DMS114 treated with DMSO at 0.1 percent for 48 hours (cell line): ENCODE data around the gene TMEM245.

Experiments
- DNase-seq: peaks from one replicate; lab custom pipeline; 2025; ENCODE audit not compliant: unreplicated experiment; lab: John Stamatoyannopoulos, UW

The TMEM245 gene

DNA sequence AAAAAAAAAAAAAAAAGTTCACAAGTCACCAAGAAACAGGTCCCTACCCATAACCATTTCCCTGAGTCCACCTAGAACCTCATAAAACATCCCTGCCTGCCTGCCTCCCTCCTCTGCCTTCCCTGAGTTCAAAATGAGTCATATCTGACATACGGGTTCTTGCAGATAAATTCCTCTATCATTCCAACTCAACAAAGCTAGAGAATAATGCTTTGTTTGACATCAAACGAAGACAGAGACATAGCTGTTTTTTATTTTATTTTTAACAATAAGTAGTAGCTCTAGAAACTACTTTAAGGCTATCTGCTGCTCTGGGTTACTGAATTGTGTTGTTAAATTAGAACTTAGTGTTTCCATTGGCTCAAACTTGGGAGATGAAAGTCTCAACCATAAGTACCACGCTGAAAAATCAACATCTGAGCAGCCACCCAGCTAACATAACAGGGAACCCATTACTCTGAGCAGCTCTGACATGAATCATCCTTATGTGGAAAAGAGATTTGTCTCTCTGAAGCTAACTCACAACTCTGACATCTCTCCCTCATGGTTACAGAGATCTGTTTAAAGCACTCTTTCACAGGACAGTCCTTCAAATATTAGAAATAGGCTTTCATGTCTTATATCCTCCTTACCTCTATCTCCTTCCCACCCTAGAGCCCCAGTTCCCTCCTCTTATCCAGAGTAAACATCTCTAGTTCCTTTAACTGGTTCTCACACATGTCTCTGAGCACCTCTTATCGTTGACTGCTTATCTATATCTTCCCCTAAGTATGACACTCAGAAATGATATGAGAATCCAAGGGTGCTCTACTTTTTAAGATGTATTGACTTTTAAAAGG is 12.1 kb downstream of the TMEM245 start:
- no peak for DNase-seq

DNA sequence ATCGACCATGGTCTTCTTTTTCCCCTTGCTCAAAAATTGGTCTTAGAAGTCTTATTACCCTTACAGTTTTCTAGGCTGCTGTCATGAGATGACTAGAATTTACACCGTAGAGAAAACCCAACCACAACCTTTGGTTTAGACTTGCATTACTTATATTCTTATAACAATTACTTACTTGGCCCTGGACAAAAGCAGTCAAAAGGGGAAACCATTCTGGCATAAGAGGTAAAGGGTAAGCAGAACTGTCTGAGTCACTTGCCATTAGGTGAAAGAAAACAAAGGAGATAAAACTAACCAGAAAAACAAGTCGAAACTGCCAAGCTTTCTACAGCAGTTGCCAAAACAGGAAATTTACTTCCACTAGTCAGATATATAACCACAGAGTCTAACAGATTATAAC is 17.9 kb downstream of the TMEM245 start:
- DNase-seq = no peak

DNA sequence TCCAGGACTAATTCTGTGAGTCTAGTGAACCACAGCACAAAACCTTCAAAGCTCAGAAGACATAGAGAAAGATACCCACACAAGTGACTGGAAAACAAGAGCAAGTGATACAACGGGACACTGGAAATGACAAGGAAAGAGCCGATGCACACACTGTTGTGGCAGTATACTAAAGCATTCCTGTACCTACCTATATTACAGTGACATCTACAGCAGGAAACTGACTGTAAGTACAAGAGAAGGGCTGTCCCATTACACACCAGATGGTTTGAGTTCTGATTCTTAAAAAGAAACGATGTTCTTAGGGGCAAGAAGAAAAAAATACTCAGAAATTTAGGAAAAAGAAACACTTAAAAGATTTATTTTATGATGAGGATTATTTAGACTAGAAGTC is 18.5 kb downstream of the TMEM245 start:
- no peak for DNase-seq

DNA sequence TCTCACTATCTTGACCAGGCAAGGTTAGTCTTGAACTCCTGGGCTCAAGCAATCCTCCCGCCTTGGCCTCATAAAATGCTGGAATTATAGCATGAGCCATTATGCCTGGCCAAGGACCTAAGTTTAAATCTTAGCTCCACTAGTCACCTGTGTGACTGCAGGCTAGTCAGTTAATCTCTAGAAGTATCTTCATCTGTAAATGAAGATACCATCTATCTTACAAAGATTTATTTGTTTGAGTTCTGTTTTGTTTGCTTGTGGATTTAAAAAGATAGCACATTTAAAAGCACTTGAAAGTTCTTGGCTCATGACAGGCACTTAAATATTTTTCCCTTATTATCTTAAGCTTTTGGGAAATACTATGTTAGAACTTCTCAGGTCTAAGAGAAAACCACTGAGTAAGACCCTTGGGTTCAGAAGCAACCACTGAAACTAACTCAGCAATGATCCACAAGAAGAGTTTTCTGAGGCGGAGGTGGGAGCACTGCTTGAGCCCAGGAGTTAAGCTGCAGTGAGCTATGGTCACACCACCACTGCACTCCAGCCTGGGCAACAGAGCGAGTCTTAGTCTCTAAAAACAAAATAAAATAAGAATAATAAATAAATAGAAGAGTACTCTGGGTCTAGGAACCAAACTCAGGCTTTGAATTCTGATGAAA is 19.1 kb downstream of the TMEM245 start:
- no peak for DNase-seq

DNA sequence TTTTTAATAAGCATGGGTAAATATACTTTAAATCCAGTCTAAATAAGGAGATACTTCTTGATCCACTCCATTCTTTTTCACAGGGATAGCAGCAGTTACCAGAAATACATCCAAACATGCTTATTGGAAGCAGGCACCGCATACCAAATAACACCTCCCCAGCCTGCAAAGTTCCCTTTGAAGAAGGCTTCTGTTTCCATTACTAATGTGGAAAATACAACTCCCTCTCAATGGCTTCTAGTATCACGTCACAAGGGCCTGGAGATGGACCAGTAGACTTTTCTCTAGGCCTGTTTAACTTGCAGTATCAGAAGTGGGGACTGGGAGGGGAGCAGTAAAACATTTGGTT is 20.8 kb downstream of the TMEM245 start:
- no peak for DNase-seq

DNA sequence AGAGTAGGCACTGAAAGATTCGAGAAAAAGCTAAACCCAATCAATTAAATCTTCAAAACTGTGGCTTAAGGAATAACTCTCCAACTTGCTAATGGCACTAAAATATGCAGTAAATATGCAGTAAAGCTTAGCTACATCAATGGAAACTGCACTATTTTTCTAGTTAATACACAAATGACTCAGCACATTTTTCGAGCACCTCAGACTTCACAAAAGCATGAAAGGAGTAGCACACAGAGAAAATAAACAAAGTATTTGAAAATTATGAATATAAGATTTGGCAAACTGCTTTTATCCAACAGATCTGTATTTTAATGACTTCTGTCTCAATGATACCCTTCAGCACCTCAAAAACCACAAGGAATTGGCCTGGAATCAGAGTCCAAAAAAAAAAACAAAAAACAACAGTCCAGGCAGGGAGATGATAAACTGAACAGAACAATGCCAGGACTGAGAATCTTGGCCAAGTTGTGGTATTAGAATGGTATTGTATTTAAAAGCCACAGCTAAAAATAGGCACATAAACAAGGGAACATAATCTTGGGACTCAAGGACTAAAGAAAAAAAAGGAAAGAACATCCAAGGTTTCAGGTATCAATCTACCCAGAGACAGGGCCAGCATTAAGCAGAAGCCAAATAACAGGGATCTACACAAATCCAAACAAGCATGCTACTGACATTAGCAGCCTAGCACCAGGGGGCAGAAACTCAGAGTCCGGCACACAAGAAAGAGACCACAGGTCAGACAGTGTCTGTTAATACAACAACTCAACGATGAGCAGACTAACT is 21.4 kb downstream of the TMEM245 start:
- no peak for DNase-seq

DNA sequence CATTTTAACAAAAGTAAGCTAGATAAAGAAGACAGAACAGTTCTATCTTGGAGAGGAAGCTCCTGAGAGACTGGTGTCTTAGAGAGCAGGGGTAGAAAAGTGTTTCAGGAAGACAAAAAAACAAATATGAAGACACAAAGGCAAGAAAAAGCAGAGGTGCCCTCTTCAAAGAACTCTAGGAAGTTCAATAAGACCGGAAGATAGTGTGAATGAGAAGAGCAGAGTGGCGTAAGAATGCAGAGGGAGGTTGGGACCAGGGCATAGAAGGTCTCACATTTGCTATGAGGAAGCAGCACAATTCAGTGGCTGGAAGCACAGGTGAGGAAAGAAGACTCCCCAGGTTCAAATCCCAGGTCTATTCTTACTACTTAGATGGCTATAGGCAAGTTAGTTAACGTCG is 22.6 kb downstream of the TMEM245 start:
- DNase-seq = no peak

DNA sequence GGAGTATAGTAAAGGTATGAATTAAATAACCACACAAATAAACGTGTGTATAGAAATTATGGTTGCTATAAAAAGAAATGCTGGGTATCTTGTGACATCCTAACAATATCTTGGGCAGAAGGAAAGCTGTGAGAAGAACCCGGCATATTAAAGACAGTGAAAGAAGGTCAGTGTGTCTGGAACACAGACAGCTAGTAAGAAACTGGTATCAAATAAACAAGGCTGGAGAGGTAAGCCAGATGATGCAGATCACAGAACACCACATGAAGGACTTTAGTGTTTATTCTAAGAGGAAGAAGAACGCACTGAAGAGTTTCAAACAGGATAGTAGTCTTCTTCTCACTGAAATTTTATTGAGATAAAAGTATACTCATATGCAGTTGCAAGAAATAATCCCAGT is 24.4 kb downstream of the TMEM245 start:
- no peak for DNase-seq

DNA sequence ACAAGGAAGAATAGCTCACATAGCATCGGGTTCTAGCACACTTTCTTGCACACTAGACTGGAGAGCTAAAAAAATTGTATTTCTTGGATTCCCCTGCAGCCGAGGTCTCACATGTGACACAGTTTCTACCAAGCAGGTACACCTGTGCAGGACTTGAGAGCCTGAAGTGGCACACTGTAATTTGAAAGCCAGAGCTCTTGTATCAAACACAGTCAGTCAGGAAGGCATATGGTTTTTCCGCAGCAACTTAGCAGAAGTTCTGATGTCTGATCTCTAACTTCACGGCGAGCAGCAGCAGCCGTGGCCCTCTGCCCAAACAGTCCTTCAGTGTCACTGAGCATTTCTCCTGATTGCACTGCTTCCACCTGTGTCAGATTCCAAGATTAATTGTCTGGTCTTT is 25.5 kb downstream of the TMEM245 start:
- DNase-seq = no peak

DNA sequence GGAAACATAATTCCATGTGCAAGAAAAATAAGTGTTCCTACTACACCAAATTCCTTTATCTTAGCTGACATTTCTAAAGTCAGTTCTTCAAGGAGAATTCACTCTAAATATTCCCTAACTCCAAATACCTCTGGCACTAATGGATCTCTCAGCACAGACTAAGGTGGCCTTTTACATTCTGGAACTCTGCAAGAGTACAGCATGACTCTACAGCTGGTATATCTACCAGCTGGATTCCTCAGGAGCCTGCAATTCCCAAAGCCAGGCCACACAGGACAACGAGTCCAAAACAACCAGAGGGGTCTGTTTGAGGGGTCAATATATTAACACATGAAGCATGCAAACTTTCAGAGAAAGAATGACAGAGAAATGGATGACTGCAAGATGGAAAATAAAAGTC is 27.2 kb downstream of the TMEM245 start:
- no peak for DNase-seq

DNA sequence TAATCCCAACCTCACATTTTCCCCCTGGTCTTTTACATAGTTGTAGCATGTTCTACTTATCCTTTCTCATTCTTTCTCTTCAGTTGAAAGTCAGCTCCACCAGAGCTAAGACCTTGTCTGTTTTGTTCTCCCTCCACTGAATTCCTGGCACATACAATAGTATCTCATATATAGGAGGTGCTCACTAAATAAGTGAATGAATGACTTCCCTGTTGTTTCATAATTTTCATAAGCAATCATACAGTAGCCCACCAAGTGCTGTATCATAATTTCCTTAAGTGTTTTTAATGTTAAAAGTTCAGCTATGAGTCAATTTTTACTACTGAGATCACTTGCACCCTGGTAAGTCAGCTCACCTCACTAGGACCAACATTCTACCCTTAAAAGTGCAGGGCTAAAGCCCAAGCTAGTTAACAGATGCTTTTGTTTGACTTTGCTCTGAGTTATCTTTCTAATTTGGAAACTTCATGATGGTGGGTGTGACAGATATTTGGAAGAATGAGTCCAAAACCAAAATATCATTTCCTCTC is 27.6 kb downstream of the TMEM245 start:
- DNase-seq = no peak

DNA sequence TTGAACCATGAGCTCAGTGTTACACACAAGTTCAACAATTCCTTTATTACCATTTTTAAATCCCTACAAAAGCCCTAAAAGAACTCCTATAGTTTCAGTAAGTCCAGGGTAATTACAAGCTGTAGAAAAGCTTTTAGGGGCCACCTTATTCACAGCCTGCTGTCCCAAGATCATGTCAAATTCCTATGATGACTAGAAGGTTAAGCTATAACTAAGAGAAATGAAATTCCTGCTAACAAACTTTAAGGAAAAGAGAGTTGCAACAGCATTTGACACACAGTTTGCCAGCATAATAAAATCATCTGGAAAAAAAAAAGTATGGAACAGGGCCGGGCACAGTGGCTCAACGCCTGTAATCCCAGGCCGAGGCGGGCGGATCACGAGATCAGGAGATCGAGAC is 31.5 kb downstream of the TMEM245 start:
- DNase-seq = no peak

DNA sequence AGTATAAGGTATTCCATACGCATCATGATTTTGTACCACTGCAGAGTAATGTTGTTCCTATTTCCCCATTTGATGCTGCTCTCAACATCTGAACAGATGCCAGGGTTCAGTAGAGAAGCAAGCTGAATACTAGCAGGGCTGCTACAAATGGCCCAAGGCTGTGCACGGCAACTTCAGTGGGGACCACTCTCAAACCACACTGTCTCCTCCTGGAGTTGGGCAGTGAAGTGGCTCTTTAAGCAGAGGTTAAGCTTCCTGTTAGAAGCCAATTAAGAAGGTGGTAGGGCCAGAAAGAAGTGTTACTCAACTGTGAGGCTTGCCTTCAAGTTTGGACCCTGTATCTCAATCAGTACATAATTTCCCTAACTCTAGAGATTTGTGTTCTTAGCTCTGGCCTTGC is 32.0 kb downstream of the TMEM245 start:
- DNase-seq = no peak

DNA sequence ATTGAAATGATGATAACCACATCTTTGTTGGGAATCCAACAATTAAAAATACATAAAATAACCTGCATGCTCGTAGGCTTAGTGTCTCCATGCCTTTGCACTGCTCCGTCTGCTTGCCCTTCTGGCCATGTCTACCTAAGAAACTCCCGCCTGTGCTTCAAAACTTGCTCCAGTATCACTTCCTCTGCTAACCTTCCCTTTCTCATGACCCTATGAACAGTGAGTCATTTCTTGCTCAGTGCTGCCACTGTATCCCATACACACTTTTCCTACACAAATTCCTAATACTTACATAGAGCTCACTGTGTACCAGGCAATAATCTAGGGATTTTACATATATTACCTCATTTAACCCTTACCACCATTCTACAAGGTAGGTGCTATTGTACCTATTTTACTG is 33.5 kb downstream of the TMEM245 start:
- no peak for DNase-seq

DNA sequence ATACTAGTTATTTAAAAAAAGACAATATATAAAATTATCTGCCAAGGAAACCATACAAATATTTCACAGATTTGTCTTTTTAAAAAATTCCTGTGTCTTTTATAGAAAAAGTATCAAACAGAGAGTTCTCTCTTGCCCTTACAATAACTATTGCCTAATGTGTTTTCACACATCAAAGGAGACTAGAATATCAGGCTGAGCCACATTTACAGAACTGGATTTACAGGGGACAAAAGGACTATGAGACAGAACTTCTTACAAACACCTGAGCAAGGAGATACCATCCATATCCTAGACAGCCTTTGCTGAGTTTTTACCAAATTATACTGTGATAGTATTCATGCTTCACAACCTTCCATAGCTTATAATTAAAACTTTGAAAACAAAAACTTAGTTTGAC is 34.2 kb downstream of the TMEM245 start:
- DNase-seq = no peak

DNA sequence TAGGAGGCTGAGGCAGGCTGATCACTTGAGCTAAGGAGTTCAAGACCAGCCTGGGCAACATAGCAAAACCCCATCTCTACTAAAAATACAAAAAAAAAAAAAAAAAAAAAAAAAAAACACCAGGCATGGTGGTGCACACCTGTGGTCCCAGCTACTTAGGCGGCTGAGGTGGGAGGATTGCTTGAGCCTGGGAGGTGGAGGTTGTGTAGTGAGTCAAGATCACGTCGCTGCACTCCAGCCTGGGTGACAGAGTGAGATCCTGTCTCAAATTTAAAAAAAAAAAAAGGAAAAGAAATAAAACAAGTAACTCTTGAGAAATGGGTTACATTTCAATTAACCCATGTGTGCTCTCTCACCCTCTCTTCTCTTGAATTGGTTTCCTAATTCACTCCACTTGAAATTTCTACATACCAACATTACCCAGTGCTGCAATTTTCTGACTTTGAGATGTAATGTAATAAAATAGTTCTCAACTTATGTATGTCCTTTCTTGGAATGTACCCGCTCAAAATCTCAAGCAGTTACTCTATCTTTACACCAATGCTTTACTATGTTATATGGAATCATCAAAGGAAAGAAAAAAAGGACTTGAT is 35.8 kb downstream of the TMEM245 start:
- DNase-seq = no peak

DNA sequence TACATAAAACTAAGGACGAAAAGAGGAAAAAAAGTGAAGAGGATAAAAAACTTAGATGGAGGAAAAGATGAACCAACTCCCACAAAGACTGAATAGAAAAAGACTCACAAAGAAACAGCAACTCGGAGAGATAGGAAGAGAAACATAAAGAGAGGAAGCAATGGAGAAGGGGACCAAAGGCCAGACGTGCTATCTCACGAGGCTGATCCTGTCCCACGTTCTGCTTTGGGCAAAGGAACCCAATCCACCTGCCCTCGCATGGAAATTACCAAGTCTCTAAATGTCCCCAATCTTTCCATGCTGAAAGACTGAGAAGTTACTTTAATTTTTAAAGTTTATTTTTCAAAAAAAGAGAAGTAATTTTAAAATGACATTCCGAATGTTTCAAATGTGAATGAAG is 36.6 kb downstream of the TMEM245 start:
- no peak for DNase-seq

DNA sequence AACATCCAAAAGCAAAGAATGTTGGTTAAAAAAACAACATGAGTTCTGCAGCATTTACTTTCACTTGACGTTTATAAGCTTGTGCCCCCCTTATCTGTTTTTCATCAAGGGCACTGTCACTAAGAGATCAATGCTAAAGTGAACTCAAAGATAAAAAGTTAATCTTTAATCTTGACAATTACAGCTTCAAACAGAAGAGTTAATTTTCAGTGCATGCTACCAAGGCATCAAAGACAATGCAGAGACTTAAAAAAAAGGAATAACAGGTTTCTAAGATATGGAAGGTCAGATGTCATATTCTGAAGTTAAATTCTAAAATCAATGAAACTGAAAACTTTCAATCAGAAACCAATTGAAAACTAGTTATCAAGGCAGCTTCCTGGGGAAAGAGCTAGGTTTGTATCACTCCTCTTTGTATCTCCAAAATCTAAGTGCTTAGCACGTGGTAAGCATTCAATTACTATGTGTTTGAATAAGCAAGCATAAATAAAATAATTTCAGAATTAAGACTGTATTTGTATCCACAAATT is 37.6 kb downstream of the TMEM245 start:
- DNase-seq = no peak

DNA sequence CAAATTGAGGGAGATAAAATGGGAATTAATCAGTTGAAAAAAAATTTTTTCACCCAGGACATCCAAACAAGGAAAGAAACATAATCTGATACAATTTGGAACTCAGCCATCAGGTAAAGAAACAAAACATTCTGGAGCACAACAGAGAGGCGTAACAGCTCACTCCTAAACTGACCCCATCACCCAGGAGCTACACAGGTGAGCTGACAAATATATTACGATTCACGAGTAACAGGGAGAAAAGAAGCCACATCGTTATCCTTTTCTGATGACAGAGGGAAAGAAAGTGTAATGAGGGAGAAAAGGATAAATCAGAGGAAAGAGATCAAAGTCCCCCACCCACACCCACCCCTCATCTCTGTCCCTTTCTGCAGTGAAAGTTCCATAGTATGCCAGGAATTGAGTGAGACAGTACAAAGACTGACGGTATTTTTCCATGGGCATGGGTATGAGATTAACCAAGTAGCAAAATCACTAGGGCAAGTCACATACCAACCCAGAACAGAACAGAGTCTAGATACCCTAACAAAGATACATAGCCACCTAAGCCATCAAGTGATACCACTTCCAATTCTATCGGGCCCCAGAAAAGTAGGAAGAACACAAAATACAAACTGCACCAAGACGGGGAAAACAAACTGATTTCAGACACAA is 45.4 kb downstream of the TMEM245 start:
- DNase-seq = no peak

DNA sequence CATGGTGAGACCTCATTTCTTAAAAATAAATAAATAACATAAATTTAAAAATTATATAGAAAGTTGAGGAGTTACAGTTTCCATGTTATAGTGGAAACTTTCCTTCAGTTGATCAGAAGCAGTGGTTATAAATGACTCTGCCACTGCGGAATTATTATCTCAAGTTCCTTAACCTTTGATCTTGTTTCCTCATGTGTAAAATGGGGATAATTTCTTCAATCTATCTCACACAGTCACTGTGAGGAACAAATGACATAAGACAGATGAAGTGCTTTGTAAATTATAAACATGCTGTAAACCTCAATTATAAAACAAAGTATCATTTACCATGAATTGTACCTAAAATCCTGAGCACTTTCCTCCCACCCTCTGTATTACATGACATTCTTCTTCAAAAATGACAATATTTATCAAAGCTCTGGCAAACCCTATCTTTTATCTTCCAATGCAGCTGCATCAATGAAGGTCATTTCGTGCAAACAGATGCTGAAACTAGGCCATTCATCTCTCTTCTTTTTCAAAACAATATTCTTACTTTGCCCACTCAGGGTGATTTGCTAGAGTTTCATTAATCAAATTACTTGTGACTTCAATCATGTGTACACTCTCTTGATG is 46.8 kb downstream of the TMEM245 start:
- DNase-seq = no peak
